Activated B cell treated with CpG ODN at 0.5 μM for 24 hours (primary cell): ENCODE results near the gene NPAS3. TPM values are rescaled to one million over a fixed set of nuclear protein-coding genes. Genes with fewer than 3 reads are reported as not detected.

Source experiments
- ATAC-seq: fragments of 200-7000 bp; cut with Tn5 transposase; one replicate; pipeline ENCODE4 v1.10.0; 2021; ENCODE audit warnings: low read depth, mild to moderate bottlenecking, moderate library complexity
- CTCF ChIA-PET: fragments of 350-600 bp; sonication (Branson Sonifier 250); formaldehyde crosslinking; loops from one replicate; lab custom pipeline; 2021; ENCODE audit warnings: antibody characterized with exemption; lab: Charles Lee
- POLR2A ChIA-PET: fragments of 350-600 bp; sonication (Branson Sonifier 250); formaldehyde crosslinking; loops from one replicate; lab custom pipeline; 2021; ENCODE audit warnings: antibody characterized with exemption; lab: Charles Lee
- DNase-seq: peaks from one replicate; pipeline ENCODE4 v3.0.0; 2022
- H3K27ac Mint-ChIP-seq: one replicate; pipeline ENCODE4 v1.8.0; 2020; ENCODE audit warnings: mixed read lengths
- H3K27me3 Mint-ChIP-seq: one replicate; pipeline ENCODE4 v1.8.0; 2021; ENCODE audit warnings: mixed read lengths
- H3K36me3 Mint-ChIP-seq: one replicate; pipeline ENCODE4 v1.8.0; 2021; ENCODE audit warnings: low read depth, mixed read lengths
- H3K4me1 Mint-ChIP-seq: one replicate; pipeline ENCODE4 v1.8.0; 2021; ENCODE audit warnings: mixed read lengths
- H3K4me3 Mint-ChIP-seq: one replicate; pipeline ENCODE4 v1.8.0; 2020; ENCODE audit warnings: mild to moderate bottlenecking, mixed read lengths
- H3K9me3 Mint-ChIP-seq: one replicate; pipeline ENCODE4 v1.8.0; 2020; ENCODE audit warnings: mixed read lengths
- intact Hi-C: fragments of 100-400 bp; cut with micrococcal nuclease; formaldehyde crosslinking; loops from one replicate; pipeline ENCODE4 v1.15.1; 2024
- total RNA-seq: library from RNA; stranded (reverse); gene quantifications from 2 replicates; pipeline ENCODE4 v1.2.3, GENCODE V29; 2022
- TF ChIP-seq, protein P1 (sequence below): fragments of 200-600 bp; IDR thresholded peaks from one replicate; pipeline ENCODE4 v1.8.0; 2022; ENCODE audit warnings: antibody characterized with exemption, mild to moderate bottlenecking

NPAS3 gene
- total RNA-seq, 1 donor from 2014 or later: not detected

DNA sequence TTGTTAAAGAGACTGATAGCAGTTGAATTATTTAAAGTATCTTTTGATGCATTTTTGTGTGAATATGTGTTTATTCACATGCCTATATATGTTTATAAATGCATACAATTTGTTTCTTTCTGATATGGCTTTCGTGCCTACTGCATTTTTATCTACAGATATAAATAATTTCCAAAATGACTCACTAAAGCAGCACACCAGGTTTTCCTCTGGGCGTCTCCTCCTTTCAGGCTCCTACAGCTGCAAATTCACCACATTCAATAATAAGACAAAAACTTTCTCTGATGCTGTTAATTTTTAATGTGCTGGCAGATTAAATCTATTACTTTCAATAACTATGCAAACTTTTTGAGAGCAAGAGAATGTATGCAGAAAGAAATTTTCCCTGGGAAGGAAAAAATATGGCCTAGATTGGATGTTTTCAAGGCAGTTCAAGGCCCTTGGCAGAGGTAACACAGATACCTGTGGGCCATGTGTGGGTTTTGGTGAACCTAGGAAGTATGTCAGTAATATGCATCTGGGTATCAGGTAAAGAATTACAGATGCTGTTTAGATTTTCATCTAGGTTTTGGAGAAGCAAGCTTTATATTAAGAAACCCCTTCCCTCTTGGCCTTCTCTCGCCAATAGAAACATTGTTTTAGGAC lies 630.4 kb downstream of the NPAS3 start:
- Mint-ChIP-seq H3K27ac (no peak overlapping the region), H3K4me1 (no peaks in the 10 kb centered on the region), H3K36me3 (no peaks in the 10 kb centered on the region), H3K27me3 (no peaks in the 10 kb centered on the region), H3K9me3 (no peaks in the 10 kb centered on the region), H3K4me3 (no peak overlapping the region)
- ATAC-seq (no peak), DNase-seq (no peak)
- POLR2A ChIA-PET: no interaction called here
- CTCF ChIA-PET: no interaction called here
- TF ChIP-seq, protein P1, sequence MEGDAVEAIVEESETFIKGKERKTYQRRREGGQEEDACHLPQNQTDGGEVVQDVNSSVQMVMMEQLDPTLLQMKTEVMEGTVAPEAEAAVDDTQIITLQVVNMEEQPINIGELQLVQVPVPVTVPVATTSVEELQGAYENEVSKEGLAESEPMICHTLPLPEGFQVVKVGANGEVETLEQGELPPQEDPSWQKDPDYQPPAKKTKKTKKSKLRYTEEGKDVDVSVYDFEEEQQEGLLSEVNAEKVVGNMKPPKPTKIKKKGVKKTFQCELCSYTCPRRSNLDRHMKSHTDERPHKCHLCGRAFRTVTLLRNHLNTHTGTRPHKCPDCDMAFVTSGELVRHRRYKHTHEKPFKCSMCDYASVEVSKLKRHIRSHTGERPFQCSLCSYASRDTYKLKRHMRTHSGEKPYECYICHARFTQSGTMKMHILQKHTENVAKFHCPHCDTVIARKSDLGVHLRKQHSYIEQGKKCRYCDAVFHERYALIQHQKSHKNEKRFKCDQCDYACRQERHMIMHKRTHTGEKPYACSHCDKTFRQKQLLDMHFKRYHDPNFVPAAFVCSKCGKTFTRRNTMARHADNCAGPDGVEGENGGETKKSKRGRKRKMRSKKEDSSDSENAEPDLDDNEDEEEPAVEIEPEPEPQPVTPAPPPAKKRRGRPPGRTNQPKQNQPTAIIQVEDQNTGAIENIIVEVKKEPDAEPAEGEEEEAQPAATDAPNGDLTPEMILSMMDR: no peak
- intact Hi-C loops: no loop called here

- DNase-seq: no peak
- intact Hi-C loops: no loop called here
- no peak for ATAC-seq
- TF ChIP-seq, protein P1: no peak
- no peaks in the 10 kb centered on the region for H3K36me3 Mint-ChIP-seq
- POLR2A ChIA-PET: no interaction called here
- H3K4me3 Mint-ChIP-seq: no peak overlapping the region
- H3K9me3 Mint-ChIP-seq: no peaks in the 10 kb centered on the region
- no peaks in the 10 kb centered on the region for H3K4me1 Mint-ChIP-seq
- H3K27me3 Mint-ChIP-seq: no peaks in the 10 kb centered on the region
- CTCF ChIA-PET: no interaction called here
- no peak overlapping the region for H3K27ac Mint-ChIP-seq
Measured at GRCh38 chr14:33569821-33570687, 631.4 kb downstream of the NPAS3 start.

DNA sequence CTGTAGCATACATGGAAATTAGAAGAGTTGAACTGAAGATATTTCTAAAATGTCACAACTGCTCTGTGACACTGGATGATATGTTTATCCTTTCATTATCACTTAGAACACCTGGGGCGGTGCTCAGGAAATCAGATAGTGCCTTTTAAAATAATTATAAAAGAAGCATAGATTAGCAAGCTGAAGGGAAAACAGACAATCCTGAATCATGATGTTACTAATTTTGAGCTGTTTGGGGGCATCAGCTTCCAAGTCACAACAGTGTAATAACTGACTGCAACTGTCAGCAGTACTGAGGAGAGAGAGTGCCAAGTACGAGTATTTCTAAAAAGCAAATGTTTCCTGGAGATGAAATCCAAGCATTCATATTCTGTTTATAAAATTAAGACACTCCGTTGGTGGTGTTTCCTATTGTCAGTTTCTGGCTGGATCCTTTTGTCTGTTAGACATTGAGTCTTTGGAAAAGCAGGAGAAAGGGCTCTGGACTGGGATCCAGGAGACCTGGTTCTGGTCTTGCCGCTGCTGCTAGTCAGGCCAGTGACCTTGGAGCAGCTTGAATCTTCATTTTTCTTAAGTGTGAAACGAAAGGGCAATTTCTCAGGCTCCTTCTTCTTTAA lies 632.1 kb downstream of the NPAS3 start:
- H3K27ac Mint-ChIP-seq: no peak overlapping the region
- intact Hi-C loops: no loop called here
- no peaks in the 10 kb centered on the region for H3K4me1 Mint-ChIP-seq
- CTCF ChIA-PET: no interaction called here
- H3K9me3 Mint-ChIP-seq: no peaks in the 10 kb centered on the region
- ATAC-seq (no peak), DNase-seq (no peak)
- H3K27me3 Mint-ChIP-seq: no peaks in the 10 kb centered on the region
- TF ChIP-seq, protein P1: no peak
- POLR2A ChIA-PET: no interaction called here
- no peak overlapping the region for H3K4me3 Mint-ChIP-seq
- no peaks in the 10 kb centered on the region for H3K36me3 Mint-ChIP-seq

- H3K4me3 Mint-ChIP-seq: no peak overlapping the region
- H3K27ac Mint-ChIP-seq: no peak overlapping the region
- no peaks in the 10 kb centered on the region for H3K4me1 Mint-ChIP-seq
- H3K27me3 Mint-ChIP-seq: no peaks in the 10 kb centered on the region
- no peaks in the 10 kb centered on the region for H3K9me3 Mint-ChIP-seq
- TF ChIP-seq, protein P1: no peak
- no peak for ATAC-seq
- POLR2A ChIA-PET: no interaction called here
- intact Hi-C loops: no loop called here
- CTCF ChIA-PET: no interaction called here
- no peak for DNase-seq
- H3K36me3 Mint-ChIP-seq: no peaks in the 10 kb centered on the region
Measured at GRCh38 chr14:33573301-33573880, 634.7 kb downstream of the NPAS3 start.

- H3K27ac Mint-ChIP-seq: no peak overlapping the region
- intact Hi-C loops: no loop called here
- ATAC-seq: no peak
- TF ChIP-seq, protein P1: no peak
- ChIA-PET CTCF (no interaction called here), POLR2A (no interaction called here)
- H3K4me3 Mint-ChIP-seq: no peak overlapping the region
- H3K9me3 Mint-ChIP-seq: no peaks in the 10 kb centered on the region
- no peaks in the 10 kb centered on the region for H3K27me3 Mint-ChIP-seq
- H3K4me1 Mint-ChIP-seq: no peaks in the 10 kb centered on the region
- H3K36me3 Mint-ChIP-seq: no peaks in the 10 kb centered on the region
- DNase-seq: no peak
Measured at GRCh38 chr14:33576014-33576413, 637.3 kb downstream of the NPAS3 start.
